Gastrocnemius medialis (tissue), 4 donors: Measurements from ENCODE around the gene GPBAR1. TPM values are rescaled to one million over a fixed set of nuclear protein-coding genes. Genes with fewer than 3 reads are reported as not detected.

Source experiments
- ATAC-seq, 2 donors: fragments of 150-250 bp; one replicate each; pipeline ENCODE4 v1.9.1; 2016
- DNase-seq, 2 donors: peaks; one replicate each; pipeline ENCODE4 v3.0.0-alpha.2; 2019
- H3K27ac ChIP-seq, 4 donors: fragments of 200-600 bp; sonication (generic); 1 replicate in 1 of 4; 2 replicates in 3 of 4; pipeline ENCODE4 v1.5.1; 2016 to 2018; ENCODE audit warnings: mild to moderate bottlenecking in 2 of 4, moderate library complexity in 1 of 4
- H3K27me3 ChIP-seq, 3 donors: fragments of 200-600 bp; sonication (generic) in 2 of 3; 1 replicate in 1 of 3; 2 replicates in 2 of 3; pipeline versions ENCODE4 v1.5.1 to v1.6.0; 2016 to 2019; ENCODE audit warnings: mild to moderate bottlenecking in 1 of 3, moderate library complexity in 1 of 3
- H3K36me3 ChIP-seq, 2 donors: fragments of 200-600 bp; sonication (generic) in 1 of 2; one replicate each; pipeline ENCODE4 v1.5.1; 2017 to 2018
- H3K4me1 ChIP-seq, 2 donors: fragments of 200-600 bp; sonication (generic) in 1 of 2; one replicate each; pipeline ENCODE4 v1.5.1; 2016 to 2017; ENCODE audit warnings: mild to moderate bottlenecking in 2 of 2
- H3K4me3 ChIP-seq, 4 donors: fragments of 200-600 bp; sonication (generic) in 3 of 4; 1 replicate in 1 of 4; 2 replicates in 3 of 4; pipeline ENCODE4 v1.5.1; 2016 to 2019; ENCODE audit warnings: mild to moderate bottlenecking in 2 of 4
- H3K9me3 ChIP-seq, 3 donors: fragments of 200-600 bp; sonication (generic) in 2 of 3; 1 replicate in 1 of 3; 2 replicates in 2 of 3; pipeline ENCODE4 v1.5.1; 2016 to 2019
- CTCF ChIP-seq, 5 experiments: fragments of 450-650 bp in 3 of 5; fragments of 200-600 bp in 2 of 5; sonication (generic) in 2 of 5; IDR thresholded peaks in 4 of 5; conservative IDR thresholded peaks in 1 of 5; 1 replicate in 4 of 5; 2 replicates in 1 of 5; pipeline ENCODE4 v1.5.1; 2016 to 2019; ENCODE audit warnings: antibody characterized with exemption in 5 of 5, mild to moderate bottlenecking in 3 of 5, moderate library complexity in 3 of 5
- POLR2A ChIP-seq, 2 donors: fragments of 450-650 bp; IDR thresholded peaks; one replicate each; pipeline ENCODE4 v1.6.1; 2017; ENCODE audit warnings: antibody characterized with exemption in 2 of 2, mild to moderate bottlenecking in 2 of 2, moderate library complexity in 2 of 2
- in situ Hi-C, 4 donors: fragments of 200-750 bp; cut with MboI; loops; one replicate each; pipeline versions ENCODE4 v1.15.0 to v1.8.0; 2017; ENCODE audit warnings: low sequenced_read_pairs in 4 of 4
- intact Hi-C: fragments of 100-400 bp; cut with DNase I; formaldehyde crosslinking; loops from one replicate; pipeline ENCODE4 v1.15.1; 2023; ENCODE audit warnings: low total_unique reads
- total RNA-seq, 4 donors: library from RNA; depleted of rRNA; stranded (reverse); fragments of >200 nt; gene quantifications; one replicate each; pipeline versions ENCODE4 v1.1.0 to v1.2.3, GENCODE V29; 2016

GPBAR1 gene
- total RNA-seq, 4 donors from 2014 or later = 0.93 TPM; not detected in 3

- H3K27me3 ChIP-seq = no peaks in the 10 kb centered on the region
- H3K27ac ChIP-seq = peak overlapping the region; percentile 93 to 100 (median 98)
- DNase-seq = peak; percentile 82 to 89
- H3K4me3 ChIP-seq = peak overlapping the region; percentile 24 to 40 (median 32)
- no peaks in the 10 kb centered on the region for H3K9me3 ChIP-seq
- TF ChIP-seq POLR2A (IDR thresholded peaks at IDR 0.05) (peak in 1 of 2 donors; percentile 60), CTCF (IDR thresholded peaks at IDR 0.05 in 4 of 5, conservative IDR thresholded peaks at IDR 0.05 in 1 of 5) (no peak)
- H3K4me1 ChIP-seq = peaks cover 76 to 84% of the 10 kb centered on the region in 2 donors
- intact Hi-C loops = loop anchor here (2.0 to 10.0 kb wide), 5 partner anchors 13 to 1599 kb away; partner anchors contain the start of genes AAMP, DNAJB2 and PNKD
- peak; percentile 34 to 57 for ATAC-seq
- H3K36me3 ChIP-seq = peaks cover 0 to 26% of the 10 kb centered on the region in 2 donors
- in situ Hi-C loops = loop anchor here in 3 of 4 donors (25.0 kb wide), 1 partner anchor 378 kb away; the partner anchor contains the start of genes BCS1L (in 3 of the 3), RNF25 (in 3 of the 3), STK36 (in 3 of the 3) and ZNF142 (in 3 of the 3)
These were observed 23.4 kb downstream of the GPBAR1 start for GRCh38 chr2:218284106-218284811.

GRCh38 chr2:218285604-218286003 lies 24.8 kb downstream of the GPBAR1 start:
- ATAC-seq (peak; percentile 48 to 55), DNase-seq (peak; percentile 77 to 92)
- peak overlapping the region; percentile 59 to 70 (median 61) for H3K4me3 ChIP-seq
- intact Hi-C loops = loop anchor here (2.0 to 10.0 kb wide), 5 partner anchors 15 to 1601 kb away; partner anchors contain the start of genes AAMP, DNAJB2 and PNKD
- H3K4me1 ChIP-seq = peaks cover 90 to 97% of the 10 kb centered on the region in 2 donors
- H3K27me3 ChIP-seq = no peaks in the 10 kb centered on the region
- in situ Hi-C loops = loop anchor here in 3 of 4 donors (25.0 kb wide), 1 partner anchor 377 kb away; the partner anchor contains the start of genes BCS1L (in 3 of the 3), RNF25 (in 3 of the 3), STK36 (in 3 of the 3) and ZNF142 (in 3 of the 3)
- H3K36me3 ChIP-seq = peaks cover 0 to 12% of the 10 kb centered on the region in 2 donors
- peak overlapping the region; percentile 93 to 100 (median 98) for H3K27ac ChIP-seq
- peak; percentile 43 to 49 for TF ChIP-seq POLR2A (IDR thresholded peaks at IDR 0.05)
- TF ChIP-seq CTCF (IDR thresholded peaks at IDR 0.05 in 4 of 5, conservative IDR thresholded peaks at IDR 0.05 in 1 of 5) = no peak
- no peaks in the 10 kb centered on the region for H3K9me3 ChIP-seq

GRCh38 chr2:218286570-218287459 lies 26.0 kb downstream of the GPBAR1 start:
- peak; percentile 92 to 96 for DNase-seq
- TF ChIP-seq POLR2A (IDR thresholded peaks at IDR 0.05) (peak; percentile 66 to 69), CTCF (IDR thresholded peaks at IDR 0.05 in 4 of 5, conservative IDR thresholded peaks at IDR 0.05 in 1 of 5) (no peak)
- H3K4me1 ChIP-seq = peaks cover 92 to 97% of the 10 kb centered on the region in 2 donors
- peak overlapping the region; percentile 93 to 100 (median 98) for H3K27ac ChIP-seq
- peaks cover 0 to under 1% of the 10 kb centered on the region in 2 donors for H3K36me3 ChIP-seq
- in situ Hi-C loops (loop anchor here in 3 of 4 donors (25.0 kb wide), 1 partner anchor 375 kb away; the partner anchor contains the start of genes BCS1L (in 3 of the 3), RNF25 (in 3 of the 3), STK36 (in 3 of the 3) and ZNF142 (in 3 of the 3)), intact Hi-C loops (loop anchor here (10.0 kb wide), 4 partner anchors 382 to 1602 kb away; partner anchors contain the start of gene DNAJB2)
- peak; percentile 66 to 70 for ATAC-seq
- H3K9me3 ChIP-seq = no peaks in the 10 kb centered on the region
- H3K27me3 ChIP-seq = no peaks in the 10 kb centered on the region
- peak overlapping the region; percentile 59 to 70 (median 61) for H3K4me3 ChIP-seq
